ENCODE measurements around the gene ITGA6. TPM values are rescaled to one million over a fixed set of nuclear protein-coding genes. Genes with fewer than 3 reads are reported as not detected.

The ITGA6 gene
- total RNA-seq, 1 donor from 2014 or later = 40.7 TPM

GRCh38 chr2:172402198-172402597, 25.2 kb upstream of the ITGA6 start:
- no peaks in the 10 kb centered on the region for H3K4me1 ChIP-seq
- intact Hi-C loops (cut with DNase I) = no loop called here
- H3K9me3 ChIP-seq = no peaks in the 10 kb centered on the region
- TF ChIP-seq, protein P1, sequence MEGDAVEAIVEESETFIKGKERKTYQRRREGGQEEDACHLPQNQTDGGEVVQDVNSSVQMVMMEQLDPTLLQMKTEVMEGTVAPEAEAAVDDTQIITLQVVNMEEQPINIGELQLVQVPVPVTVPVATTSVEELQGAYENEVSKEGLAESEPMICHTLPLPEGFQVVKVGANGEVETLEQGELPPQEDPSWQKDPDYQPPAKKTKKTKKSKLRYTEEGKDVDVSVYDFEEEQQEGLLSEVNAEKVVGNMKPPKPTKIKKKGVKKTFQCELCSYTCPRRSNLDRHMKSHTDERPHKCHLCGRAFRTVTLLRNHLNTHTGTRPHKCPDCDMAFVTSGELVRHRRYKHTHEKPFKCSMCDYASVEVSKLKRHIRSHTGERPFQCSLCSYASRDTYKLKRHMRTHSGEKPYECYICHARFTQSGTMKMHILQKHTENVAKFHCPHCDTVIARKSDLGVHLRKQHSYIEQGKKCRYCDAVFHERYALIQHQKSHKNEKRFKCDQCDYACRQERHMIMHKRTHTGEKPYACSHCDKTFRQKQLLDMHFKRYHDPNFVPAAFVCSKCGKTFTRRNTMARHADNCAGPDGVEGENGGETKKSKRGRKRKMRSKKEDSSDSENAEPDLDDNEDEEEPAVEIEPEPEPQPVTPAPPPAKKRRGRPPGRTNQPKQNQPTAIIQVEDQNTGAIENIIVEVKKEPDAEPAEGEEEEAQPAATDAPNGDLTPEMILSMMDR (IDR thresholded peaks at IDR 0.05) = no peak
- DNase-seq (ENCODE audit: low spot score in 2 of 2) = no peak
- no peak overlapping the region for H3K27ac ChIP-seq
- H3K27me3 ChIP-seq = no peaks in the 10 kb centered on the region
- no peaks in the 10 kb centered on the region for H3K36me3 ChIP-seq
- no peak overlapping the region for H3K4me3 ChIP-seq

DNA sequence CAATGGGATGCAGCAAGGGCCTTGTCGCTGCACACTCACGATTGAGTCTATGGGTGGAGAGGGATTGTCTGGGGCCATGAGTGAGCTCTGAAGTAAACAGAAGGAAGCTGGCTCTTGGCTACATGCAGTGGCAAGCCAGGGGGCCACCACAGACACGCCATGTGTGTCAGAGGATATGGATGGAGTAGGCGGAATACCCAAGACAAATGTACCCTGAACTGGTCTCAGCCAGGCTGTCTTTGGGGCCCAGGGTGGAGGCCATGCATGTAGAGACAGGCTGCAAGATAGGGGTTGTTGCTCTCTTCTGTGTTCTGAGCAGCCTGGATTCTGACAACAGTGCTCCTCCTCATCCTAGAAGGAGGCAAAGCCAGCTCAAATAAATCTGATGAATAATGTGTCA, 24.0 kb upstream of the ITGA6 start:
- no peak overlapping the region for H3K4me3 ChIP-seq
- TF ChIP-seq, protein P1 (IDR thresholded peaks at IDR 0.05) = no peak
- DNase-seq (ENCODE audit: low spot score in 2 of 2) = no peak
- H3K36me3 ChIP-seq = no peaks in the 10 kb centered on the region
- no peak overlapping the region for H3K27ac ChIP-seq
- intact Hi-C loops (cut with DNase I) = no loop called here
- no peaks in the 10 kb centered on the region for H3K4me1 ChIP-seq
- H3K9me3 ChIP-seq = no peaks in the 10 kb centered on the region
- H3K27me3 ChIP-seq = no peaks in the 10 kb centered on the region

DNA sequence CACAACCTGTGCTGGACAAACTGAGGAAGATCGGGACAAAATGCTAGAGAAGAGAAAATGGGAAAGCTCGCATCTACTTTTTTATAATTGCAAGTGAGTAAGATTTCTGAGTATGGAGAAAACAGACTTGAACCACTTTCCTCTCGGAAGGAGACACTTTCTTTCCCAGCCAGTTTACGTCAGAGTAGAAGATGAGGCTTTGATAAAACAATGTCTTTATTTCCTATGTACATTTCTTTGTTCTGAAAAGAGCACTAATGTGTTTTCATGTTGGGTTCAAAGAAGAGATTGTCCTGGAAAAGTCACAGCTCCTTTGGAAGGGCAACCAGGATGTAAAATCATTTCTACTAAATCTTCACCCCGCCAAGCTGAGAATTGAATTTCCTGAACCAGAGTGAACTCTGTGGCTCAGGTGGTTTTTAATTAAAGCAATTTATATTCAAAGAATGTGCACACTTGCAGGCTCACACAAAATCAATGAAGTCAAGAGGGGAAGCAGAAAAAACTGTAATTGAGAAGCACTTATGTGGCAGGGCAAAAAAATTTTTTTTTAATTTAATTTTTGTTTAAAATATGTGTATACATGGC, 23.4 kb upstream of the ITGA6 start:
- TF ChIP-seq, protein P1 (IDR thresholded peaks at IDR 0.05) = no peak
- H3K27me3 ChIP-seq = no peaks in the 10 kb centered on the region
- H3K4me1 ChIP-seq = no peaks in the 10 kb centered on the region
- no peak for DNase-seq (ENCODE audit: low spot score in 2 of 2)
- intact Hi-C loops (cut with DNase I) = no loop called here
- H3K9me3 ChIP-seq = no peaks in the 10 kb centered on the region
- H3K4me3 ChIP-seq = no peak overlapping the region
- H3K27ac ChIP-seq = no peak overlapping the region
- H3K36me3 ChIP-seq = no peaks in the 10 kb centered on the region

GRCh38 chr2:172404824-172405223, 22.6 kb upstream of the ITGA6 start:
- H3K27me3 ChIP-seq = no peaks in the 10 kb centered on the region
- H3K36me3 ChIP-seq = no peaks in the 10 kb centered on the region
- TF ChIP-seq, protein P1 (IDR thresholded peaks at IDR 0.05) = no peak
- no peaks in the 10 kb centered on the region for H3K4me1 ChIP-seq
- H3K9me3 ChIP-seq = no peaks in the 10 kb centered on the region
- no peak for DNase-seq (ENCODE audit: low spot score in 2 of 2)
- H3K27ac ChIP-seq = no peak overlapping the region
- intact Hi-C loops (cut with DNase I) = no loop called here
- H3K4me3 ChIP-seq = no peak overlapping the region

GRCh38 chr2:172405673-172406072, 21.7 kb upstream of the ITGA6 start:
- DNase-seq (ENCODE audit: low spot score in 2 of 2) = no peak
- no peaks in the 10 kb centered on the region for H3K27me3 ChIP-seq
- intact Hi-C loops (cut with DNase I) = no loop called here
- H3K27ac ChIP-seq = no peak overlapping the region
- H3K4me1 ChIP-seq = no peaks in the 10 kb centered on the region
- H3K9me3 ChIP-seq = no peaks in the 10 kb centered on the region
- TF ChIP-seq, protein P1 (IDR thresholded peaks at IDR 0.05) = no peak
- no peak overlapping the region for H3K4me3 ChIP-seq
- H3K36me3 ChIP-seq = no peaks in the 10 kb centered on the region

Measured in ascending aorta (tissue), 2 donors.